SK-MEL-5 (cell line): ENCODE data around the gene CTBP2. TPM values are rescaled to one million over a fixed set of nuclear protein-coding genes. Genes with fewer than 3 reads are reported as not detected.

ENCODE experiments used
- DNase-seq: peaks from one replicate; pipeline ENCODE4 v3.0.0-alpha.2; 2016; ENCODE audit warnings: low read depth, low spot score
- in situ Hi-C: cut with HindIII; loops from 2 replicates; pipeline ENCODE4 v1.10.0; 2016; ENCODE audit warnings: low sequenced_read_pairs, high pct_unique_total_duplicates, low pct_unique_long_range_greater_than_20kb
- total RNA-seq: library from RNA; depleted of rRNA; stranded (reverse); fragments of >200 nt; shearing (Covaris generic); gene quantifications from 2 replicates; pipeline ENCODE4 v1.2.3, GENCODE V29; 2014

The CTBP2 gene
- total RNA-seq, 1 experiment from 2014 or later: 38.1 TPM

DNA sequence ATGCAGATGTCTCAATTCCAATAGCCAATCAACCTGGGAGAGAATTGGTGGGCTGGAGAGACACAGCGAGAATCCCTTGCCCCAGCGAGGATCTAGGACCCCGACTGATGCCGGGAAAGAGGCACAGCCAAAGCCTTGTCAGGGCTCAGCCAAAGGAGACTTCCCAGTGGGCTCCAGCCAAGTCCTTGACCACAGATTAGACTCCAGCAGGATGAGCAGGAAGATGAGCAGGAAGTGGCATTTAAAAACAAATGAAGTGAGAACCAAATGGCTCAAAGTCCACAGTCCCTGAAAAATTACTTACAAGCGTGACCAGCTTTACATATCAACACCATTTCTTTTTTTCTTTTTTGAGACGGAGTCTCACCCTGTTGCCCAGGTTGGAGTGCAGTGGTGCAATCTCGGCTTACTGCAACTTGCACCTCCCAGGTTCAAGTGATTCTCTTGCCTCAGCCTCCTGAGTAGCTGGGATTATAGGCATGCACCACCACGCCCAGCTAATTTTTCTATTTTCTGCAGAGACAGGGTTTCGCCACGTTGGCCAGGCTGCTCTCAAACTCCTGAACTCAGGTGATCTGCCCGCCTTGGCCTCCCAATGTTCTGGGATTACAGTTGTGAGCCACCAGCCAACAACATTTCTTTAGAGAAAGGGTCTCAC lies 40.2 kb downstream of the CTBP2 start:
- no peak for DNase-seq
- in situ Hi-C loops: no loop called here

DNA sequence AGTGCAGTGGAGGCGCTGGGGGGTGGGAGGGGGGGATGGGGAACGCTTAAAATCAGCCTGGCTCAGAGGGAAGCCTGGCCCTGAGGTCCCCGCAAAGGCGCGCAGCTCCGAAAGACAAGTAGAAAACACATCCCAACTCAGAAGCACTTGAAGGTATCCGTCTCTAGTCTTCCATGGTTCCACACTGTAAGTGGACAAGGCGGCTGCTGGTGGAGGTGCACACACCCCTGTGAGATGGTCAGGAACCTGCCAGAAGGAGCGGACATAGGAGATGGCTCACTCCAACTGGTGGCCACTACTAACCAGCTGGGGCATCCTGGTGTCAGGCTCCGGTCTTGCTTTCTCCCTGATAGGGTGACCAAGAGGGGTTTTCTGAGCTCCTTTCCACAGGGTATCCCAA lies 41.7 kb downstream of the CTBP2 start:
- in situ Hi-C loops: no loop called here
- no peak for DNase-seq

DNA sequence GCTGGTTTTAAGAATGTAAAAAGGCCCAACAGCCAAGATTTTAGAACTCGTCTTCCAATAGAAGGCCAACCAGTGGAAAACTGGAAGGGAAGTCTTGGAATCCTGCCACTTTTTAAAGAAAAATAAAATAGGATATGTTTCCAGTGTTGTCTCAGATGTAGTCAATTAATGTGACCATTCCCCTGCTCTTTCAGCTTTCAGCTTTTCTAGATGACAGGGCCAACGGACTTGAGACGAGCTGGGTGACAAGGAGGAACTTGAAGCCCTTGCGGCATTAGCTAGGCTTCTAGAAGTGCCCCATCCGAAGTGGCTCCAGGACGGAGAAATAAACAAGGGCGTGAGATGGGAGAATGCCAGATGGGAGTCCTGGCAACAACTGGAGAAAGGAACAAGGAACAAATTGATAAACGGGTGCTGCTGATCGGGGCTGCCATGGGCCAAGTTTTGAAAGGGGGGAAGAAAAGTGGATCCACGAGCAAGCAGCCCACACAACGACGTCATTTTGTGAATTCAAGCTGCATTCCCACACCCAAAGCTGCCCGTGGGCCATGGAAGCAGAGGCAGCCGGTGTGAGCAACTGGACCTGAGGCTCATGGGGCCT lies 42.3 kb downstream of the CTBP2 start:
- in situ Hi-C loops: no loop called here
- DNase-seq: no peak

DNA sequence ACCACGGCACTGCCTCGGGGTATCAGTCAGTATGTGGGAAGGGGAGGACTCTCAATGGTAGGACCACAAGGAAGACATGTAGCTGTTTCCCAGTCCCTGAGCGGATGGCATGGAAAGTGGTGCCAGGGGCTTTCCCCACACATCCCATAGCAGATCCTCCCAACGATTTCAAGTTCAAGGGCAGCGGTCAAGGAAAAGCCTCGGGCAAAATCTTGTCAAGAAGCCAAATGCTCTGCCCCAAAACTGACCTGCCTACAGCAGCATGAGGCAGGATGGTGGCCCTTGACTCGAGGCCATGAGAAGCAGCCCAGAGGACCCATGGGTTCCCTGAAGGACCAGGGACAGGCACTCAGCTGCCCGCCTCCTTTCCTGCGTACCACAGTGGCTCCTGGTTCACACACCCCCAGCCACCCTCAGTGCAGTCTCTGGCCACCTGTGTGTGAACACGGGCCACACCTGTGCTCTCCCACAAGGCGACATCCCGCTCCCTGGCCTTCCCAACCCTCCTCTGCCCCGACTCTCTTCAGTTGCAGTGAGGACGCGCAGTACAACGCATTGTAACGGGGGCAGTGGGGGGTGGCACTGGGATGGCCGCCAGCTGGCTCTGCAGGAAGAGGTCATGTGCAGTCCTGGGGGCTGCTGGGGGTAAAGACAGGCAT lies 43.6 kb downstream of the CTBP2 start:
- in situ Hi-C loops: no loop called here
- no peak for DNase-seq

DNA sequence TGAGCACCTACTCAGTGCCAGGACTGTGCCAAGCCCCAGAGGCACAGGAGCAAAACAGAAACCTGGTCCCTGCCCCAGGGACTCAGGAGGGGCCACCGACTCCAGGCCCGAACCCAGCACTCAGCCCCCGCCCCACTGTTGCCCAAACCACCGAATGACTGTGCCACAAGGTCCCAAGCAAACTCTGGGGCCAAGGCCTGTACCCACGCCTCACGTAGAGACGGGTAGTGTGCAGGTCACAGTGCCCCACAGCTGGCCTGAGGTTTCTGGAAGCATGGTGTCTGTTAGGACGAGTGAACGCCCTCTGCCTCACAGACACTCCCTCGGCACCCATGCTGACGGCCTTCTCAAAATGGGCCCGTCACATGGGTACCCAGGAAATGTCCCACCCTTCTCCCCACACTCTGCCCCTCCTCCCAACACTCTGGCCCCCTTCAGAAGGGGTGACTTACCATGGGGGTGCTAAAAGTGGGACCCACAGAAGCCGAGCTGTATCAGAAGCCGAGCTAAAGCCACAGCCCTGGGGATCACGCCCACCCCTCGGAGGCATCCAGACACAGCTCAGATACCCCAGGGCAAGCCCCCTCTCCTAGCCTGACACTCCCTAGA lies 44.2 kb downstream of the CTBP2 start:
- DNase-seq: no peak
- in situ Hi-C loops: no loop called here

DNA sequence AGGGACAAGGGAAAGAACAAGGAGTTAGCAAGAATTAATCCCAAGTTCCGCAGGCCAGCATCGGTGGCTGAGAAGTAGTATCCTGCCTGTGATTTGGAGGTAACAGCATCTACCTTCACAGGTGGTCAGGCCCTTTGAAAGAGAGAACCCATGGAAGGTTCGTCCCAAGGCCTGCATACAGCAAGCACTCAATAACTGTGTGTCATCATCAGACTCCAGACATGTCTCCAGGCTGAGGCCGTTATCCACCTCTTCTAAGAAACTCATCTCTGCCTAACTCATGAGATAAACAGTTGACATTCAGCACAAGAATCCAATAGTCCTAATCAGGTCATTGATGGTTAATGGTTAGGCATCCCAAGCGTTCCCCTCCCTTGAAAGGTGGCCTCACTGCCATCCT lies 45.0 kb downstream of the CTBP2 start:
- DNase-seq: no peak
- in situ Hi-C loops: no loop called here

DNA sequence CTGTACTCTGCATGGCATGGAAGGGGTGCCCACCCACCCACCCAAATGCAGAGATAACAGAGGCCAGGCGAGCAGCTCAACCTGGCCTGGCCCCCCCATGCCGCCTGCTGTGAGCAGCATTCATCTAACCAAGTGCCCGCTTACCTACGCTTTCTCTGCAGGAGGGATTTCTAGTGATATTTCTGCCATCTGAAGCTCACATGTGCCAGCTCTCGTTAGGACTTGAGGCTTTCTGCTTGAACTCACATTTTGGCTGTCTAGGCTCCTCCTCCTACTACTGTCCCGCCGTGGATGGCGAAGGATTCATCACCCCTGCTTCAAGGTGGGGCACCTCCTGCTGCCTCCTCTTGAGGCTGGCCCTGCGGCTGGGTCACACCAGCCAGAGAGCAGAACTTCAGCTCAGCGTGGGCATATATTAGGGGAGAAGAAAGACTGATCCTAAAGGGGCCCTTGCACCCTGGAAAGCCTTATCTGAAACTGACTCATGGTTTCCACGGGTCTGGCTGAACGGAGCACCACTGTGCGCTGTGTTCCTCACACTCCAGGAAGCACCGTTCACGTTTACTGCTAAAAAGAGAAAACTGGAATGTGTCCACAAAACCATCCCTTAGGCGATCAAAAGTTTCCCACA lies 45.5 kb downstream of the CTBP2 start:
- in situ Hi-C loops: no loop called here
- no peak for DNase-seq

DNA sequence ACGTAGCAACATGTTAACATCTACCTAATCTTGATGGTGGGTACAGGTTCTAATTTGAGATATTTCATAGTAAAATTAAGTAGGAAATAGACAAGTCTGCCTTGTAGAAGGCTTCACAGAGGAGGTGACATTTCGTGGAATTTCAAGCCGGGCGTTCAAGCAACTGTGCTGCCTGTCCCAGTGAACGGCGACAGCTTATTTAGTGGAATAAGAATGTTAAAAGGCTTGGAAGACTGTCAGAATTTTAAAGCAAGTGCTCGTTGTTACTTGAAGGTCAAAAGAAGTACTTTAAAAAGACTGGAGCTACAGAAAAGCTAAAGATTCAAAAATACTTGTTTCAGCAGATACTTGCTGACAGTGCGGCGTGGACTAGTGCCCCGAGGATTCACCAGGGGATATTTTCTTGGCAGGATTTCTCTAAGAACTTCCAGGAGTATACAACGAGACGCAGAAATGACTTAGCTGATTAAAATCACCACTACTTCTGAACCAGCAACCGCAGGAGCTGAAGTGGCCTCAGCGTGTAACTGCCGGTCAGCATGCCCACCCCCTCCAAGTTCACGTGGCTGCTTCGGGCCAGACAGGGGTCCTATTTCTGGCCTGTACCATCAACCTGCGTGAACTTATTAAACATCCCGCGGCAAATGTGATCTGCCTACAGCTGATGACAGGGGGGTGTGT lies 46.5 kb downstream of the CTBP2 start:
- DNase-seq: no peak
- in situ Hi-C loops: no loop called here

DNA sequence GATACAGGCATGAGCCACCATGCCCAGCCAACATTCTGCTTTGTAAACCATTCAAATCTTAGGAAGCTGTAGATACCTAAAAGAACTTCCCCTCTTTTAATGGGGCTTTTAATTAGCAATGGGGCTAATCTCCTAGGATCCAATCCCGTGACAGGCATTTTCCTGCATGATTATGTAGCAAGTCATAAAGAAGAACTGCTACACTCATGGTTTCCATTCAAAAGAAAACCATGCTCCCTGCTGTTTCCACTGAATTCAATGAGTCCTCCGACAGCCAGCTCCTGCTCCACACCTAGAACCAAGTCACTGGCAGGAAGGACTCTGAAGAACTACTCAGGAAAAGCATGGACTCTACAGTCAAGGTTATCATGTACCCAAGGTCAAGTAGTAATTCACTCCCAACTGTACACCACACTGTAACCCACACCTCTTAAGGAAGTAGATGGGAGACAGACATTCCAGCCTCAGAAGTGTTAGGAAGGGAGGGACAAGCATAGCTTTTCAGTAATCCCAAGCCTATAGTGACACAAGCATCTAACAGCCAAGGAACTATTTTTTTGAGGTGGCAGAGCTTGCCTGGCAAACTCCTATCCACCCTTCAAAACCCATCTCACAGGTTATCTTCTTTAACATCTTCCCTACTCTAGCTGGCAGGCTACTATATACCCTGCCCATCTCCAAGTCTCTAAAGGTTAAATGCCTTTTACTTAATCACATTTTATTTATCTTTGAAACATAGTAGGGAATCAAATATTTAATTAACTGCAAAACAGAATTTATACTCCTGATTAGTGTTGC lies 47.5 kb downstream of the CTBP2 start:
- in situ Hi-C loops: no loop called here
- no peak for DNase-seq

DNA sequence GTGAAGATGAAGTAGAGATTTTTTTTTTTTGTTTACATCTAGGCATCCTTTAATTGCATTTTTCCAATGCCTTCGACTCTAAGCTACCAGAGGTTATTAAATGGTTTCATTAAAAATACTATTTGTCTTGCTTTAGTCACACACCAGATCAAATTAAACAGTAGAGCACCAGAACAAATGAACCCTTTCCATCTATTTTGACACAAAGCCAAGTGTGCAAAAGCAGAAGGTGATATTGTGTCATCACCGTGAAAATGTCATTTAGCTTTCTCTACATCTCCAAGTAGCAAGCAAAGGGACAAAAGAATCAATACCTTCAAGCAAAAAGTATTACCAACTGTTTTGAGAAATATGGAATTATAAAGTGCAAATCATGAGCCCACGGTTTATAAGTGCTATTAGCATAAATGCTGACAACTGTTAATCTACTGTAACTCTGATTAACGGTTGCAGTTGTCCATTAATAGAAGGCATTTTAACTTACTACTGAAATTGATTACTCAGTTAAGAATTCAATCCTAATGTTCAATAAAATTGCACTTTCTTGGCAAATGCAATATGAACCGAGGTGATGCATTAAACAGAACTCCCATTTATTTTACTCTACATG lies 49.1 kb downstream of the CTBP2 start:
- DNase-seq: no peak
- in situ Hi-C loops: no loop called here

DNA sequence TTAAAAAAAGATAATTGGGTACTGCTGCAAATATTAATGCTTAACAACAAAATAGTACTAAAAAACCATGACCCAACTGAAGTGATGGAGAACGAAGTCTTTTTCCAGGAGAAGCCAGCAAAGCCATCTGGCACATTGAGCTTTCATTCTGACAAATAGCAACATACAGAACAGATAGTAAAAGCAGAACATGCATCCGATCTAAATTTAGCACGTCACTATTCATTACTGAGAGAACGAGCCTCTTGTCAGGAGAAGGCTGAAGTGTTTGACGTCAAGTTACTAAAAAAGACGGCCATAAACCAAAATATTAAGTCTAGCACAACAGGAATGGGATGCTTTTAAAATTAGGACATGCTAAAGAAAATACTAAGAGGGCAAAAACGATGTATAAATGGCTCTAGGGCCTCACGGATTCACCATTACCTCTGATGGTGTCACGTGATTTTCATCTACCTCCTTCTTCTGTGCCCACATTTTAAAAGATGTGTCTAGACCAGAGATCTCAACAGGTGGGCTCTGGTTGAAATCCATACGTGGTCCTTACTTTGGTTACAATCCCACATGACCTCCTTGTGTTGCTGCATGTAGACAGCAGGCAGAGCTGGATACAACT lies 52.3 kb downstream of the CTBP2 start:
- DNase-seq: no peak
- in situ Hi-C loops: no loop called here

DNA sequence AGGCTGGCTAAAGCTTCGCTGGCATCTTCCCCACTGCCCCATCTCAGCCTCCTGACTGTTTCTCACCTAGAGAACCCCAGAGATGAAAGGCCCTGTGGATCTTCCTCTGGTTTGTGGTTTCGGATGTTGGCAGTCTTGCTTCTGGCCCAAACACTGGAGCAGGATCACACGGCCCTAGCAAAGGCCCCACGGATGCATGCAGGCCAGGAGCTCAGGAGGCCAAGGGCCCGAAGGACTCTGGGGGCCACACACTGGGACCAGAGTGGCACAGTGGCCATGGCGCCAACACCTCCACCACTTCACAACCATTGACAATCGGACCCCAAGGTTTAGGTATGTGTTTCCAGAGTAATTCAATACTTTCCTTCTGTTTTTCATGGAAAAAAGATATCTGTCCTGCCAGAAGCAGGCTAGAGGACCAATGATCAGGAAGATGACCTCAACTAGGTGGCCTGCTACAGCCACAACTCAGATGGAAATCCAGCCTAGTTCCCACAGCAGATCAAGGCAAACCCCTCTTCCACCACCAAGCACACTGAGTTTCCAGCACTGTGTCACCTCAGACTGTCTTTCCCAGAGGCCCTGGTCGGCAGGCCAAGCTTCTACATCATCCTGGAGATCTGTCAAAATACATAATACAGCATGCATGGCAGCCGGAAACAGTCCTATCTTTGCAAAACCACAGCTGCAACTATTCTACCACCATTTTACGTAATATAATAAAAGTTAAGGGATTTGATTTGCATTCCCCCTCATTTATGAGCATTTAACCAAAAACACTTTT lies 53.0 kb downstream of the CTBP2 start:
- in situ Hi-C loops: no loop called here
- no peak for DNase-seq

DNA sequence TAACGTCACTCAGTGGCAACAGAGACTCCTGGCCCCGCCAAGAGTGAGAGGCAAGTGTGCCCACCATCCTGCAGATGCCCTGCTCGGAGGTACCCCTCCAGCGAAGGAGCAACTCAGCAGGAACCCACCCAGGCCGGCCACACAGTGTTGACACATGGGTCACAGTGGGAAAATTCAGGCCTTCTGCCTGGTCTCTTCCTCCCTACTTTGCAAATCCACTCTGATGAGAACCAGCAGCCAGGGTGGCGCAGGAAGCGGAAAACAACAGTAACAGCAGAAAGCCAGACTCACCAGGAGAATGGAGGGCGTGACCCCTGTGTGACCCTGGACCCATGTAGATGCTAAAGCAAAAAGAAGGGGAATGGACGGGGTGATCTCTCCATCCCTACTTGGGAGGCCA lies 53.8 kb downstream of the CTBP2 start:
- no peak for DNase-seq
- in situ Hi-C loops: no loop called here

DNA sequence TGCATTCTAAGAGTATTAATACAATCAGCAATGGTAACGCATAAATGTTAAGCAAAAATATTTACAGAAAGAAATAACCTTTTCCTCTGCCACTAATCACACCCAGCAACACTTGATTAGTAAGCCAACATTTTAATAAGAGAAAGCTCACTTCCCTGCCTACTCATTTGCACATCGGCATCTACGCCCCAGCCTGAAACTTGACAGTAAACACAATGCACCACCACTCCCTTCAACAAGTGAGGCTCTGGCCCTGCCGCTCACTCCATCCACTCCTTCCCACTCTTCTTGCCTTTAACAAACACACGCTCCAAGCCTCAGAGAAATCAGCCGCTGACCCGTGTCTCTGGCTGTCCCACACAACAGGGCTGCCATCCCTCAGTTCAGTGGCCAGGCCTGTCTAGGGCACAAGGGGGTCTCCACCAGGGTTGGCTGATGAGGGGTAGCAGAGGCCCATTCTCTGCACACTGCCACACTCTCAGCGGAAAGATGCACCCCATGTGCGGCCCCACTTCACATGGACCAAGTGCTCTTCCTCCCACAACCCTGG lies 54.6 kb downstream of the CTBP2 start:
- no peak for DNase-seq
- in situ Hi-C loops: no loop called here

DNA sequence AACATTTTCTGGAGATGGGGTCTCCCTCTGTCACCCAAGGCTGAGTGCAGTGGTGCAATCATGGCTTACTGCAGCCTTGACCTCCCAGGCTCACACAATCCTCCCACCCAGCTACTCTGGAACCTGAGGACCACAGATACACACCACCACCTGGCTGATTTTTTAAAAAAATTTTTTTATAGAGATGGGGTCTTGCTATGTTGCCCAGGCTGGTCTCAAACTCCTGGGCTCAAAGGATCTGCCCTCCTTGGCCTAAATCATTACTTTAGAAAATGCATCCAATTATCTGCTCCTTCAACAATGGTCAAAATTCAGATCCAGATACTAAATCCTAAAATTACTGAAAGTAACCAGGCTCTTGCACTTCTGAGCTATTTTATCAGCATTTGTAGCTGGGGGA lies 55.2 kb downstream of the CTBP2 start:
- no peak for DNase-seq
- in situ Hi-C loops: no loop called here
